Suppressor macrophage (primary cell): ENCODE data around the gene HSPH1.
A peak's percentile ranks its signal among the peaks of the same experiment; 100 is the strongest.

Experiments used
- DNase-seq, 4 experiments: peaks; one replicate each; pipeline ENCODE4 v3.0.0-alpha.2; 2020 to 2022

HSPH1 gene

GRCh38 chr13:31094331-31095015 is 67.2 kb downstream of the HSPH1 start:
- no peak for DNase-seq

GRCh38 chr13:31093145-31093885 is 68.4 kb downstream of the HSPH1 start:
- DNase-seq, result no peak

- peak; percentile 9 to 53 (median 32) for DNase-seq
Observed at GRCh38 chr13:31092646-31093045, 69.1 kb downstream of the HSPH1 start.

GRCh38 chr13:31090961-31091624 is 70.6 kb downstream of the HSPH1 start:
- peak in 2 of 4 experiments; percentile 31 to 34 for DNase-seq

- no peak for DNase-seq
Observed at GRCh38 chr13:31090096-31090495, 71.6 kb downstream of the HSPH1 start.

GRCh38 chr13:31089649-31090048 is 72.1 kb downstream of the HSPH1 start:
- DNase-seq, result no peak

- no peak for DNase-seq
Observed at GRCh38 chr13:31088826-31089420, 72.8 kb downstream of the HSPH1 start.
